HG03521 (cell line): ENCODE results near the gene DIS3L2.
"Not testable (repeated sequence)": the region's sequence is repeated elsewhere in the genome, so short reads cannot be mapped to it uniquely, and the experiment has no call there.

Source experiments
- ATAC-seq: cut with Tn5 transposase; IDR thresholded peaks from one replicate; pipeline ENCODE4 v1.9.1; 2021; ENCODE audit warnings: mild to moderate bottlenecking, moderate library complexity; ENCODE audit not compliant: unreplicated experiment

Gene DIS3L2

DNA sequence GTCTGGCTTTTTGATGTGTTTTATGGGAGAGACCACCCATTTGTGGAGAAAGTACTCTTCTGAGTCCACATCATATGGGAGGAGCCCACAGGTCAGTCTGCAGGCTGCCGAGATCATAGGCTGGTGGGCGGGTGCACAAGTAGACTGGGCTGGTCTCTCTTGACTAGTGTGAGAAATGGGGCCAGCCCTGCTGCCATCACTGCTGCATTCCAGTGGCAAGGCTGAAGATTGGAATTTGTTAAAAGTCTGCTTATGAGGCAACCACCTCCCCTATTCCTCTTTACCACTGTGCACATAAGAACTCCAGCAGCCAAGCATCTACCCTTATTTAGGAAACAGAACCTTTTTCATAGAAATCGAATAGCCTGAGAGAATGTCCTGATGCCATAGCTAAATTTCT is 200.7 kb downstream of the DIS3L2 start:
- no peak for ATAC-seq

DNA sequence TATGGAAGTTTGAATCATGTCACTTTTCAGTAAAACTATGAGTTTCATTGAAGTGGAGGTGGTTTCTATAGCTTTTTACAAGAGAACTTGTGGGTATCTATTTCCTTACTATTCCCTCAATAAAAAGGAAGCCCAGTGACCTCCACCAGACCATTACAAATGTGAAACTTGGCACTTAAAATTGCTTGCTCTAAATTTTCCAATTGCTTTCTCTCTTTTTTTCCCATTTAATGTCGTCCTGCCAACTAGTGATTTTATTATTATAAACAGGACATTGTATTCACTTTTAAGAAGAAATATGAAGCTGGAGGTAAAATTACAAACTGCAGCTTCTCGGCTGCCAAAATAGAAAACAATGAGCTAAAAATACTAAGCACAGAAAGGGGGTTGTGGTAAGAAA is 208.9 kb downstream of the DIS3L2 start:
- ATAC-seq: no peak

DNA sequence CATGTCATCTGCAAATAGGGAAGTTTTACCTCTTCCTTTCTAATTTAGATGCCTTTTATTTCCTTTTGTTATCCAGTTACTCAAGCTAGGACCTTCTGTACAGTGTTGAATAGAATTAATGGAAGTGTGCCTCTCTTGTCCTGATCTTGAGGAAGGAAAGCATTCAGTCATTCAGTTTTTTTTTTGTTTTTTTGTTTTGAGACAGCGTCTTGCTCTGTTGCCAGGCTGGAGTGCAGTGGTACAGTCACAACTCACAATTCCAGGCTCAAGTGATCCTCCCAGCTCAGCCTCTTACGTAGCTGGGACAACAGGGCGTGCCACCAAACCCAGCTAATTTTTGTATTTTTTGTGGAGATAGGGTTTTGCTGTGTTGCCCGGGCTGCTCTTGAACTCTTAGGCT is 213.1 kb downstream of the DIS3L2 start:
- ATAC-seq: no peak

DNA sequence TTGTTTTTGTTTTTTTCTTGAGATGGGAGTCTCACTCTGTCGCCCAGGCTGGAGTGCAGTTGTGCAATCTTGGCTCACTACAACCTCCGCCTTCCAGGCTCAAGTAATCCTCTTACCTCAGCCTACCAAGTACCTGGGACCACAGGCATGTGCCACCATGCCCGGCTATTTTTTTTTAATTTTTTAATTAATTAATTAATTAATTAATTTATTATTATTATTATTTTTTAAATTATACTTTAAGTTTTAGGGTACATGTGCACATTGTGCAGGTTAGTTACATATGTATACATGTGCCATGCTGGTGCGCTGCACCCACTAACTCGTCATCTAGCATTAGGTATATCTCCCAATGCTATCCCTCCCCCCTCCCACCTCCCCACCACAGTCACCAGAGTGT is 215.1 kb downstream of the DIS3L2 start:
- not testable (repeated sequence) for ATAC-seq

DNA sequence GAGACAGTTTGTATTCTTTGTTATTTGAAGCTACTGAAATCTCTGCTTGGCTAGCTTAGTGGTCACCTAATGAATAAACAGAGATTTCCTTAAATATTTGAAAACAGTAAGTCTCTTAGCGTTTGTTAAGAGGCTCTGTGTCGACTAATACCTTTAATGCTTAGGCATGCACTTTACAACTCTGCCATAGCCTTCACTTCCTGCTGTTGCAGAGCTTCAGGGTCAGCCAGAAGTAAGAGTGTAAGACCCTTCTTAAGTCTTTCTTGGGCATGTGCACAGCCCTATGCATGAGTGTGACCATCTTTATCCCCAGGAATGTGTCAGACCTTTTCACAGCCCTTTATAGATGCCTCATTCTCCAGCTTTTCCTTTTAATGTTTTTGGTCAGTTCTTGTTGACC is 221.8 kb downstream of the DIS3L2 start:
- no peak for ATAC-seq

DNA sequence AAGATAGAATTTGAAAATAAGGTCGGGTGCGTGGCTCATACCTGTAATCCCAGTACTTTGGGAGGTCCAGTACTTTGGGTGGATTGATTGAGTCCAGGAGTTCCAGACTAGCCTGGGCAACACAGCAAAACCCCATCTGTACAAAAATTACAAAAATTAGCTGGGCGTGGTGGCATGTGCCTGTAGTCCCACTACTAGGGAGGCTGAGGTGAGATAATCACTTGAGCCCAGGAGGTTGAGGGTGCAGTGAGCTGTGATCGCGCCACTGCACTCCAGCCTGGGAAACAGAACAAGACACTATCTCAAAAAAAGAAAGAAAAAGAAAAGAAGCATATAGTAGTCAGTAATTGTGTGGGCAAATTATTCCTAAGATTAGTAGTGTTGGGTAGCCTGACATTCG is 222.8 kb downstream of the DIS3L2 start:
- ATAC-seq: no peak

DNA sequence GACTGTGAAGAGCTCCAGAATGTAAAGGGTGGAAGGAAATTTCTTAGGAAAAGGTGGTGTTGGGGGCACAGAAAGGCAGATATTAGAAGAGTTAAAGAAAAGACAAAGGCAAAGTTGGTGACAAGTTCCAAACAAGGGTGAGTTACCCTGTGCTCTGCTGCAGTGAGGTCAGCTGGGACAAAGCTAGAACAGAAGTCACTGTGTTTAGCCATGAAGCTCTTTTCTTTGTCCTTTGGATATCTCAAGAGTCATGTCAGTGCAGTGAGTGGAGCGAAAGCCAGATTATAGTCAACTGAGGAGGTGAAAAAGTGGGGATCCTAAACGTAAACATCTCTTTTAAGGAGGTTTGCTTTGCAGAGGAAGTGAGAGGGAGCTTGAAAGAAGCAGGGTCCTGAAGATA is 229.3 kb downstream of the DIS3L2 start:
- ATAC-seq: no peak

DNA sequence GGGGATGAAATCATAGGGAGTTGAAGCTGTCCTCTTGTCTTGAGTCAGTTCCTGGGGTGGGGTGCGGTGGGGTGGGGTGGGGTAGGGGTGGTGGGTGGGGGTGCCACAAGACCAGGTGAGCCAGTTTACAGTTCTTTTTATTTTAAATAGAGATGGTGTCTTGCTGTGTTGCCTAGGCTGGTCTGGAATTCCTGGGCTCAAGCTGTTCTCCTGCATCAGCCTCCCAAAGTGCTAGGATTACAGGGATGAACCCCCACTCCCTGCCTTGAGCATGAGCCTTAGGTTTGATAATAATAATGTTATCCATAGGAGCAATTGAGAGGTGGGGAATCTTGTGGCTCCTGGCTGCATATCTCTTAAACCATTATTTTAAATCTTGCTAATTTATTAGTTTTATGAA is 234.0 kb downstream of the DIS3L2 start:
- ATAC-seq: no peak

DNA sequence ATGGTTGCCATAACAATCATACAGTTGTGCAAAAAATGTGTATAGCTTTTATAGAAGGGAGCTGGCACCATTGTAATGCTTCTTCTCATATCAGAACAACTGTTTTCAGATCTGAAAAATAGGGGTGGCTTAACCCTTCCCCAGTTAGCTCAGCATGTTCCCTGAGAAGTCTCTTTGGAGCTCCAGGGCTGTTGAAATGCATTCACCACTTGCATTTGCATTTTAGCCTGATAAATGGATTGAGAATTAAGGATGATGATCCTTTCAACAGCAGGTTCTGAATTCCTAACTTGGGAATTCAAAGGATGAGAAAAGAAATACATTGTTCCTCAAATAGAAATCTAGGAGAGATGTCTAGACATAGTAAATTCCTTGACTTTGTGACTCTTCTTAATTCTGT is 235.3 kb downstream of the DIS3L2 start:
- no peak for ATAC-seq

DNA sequence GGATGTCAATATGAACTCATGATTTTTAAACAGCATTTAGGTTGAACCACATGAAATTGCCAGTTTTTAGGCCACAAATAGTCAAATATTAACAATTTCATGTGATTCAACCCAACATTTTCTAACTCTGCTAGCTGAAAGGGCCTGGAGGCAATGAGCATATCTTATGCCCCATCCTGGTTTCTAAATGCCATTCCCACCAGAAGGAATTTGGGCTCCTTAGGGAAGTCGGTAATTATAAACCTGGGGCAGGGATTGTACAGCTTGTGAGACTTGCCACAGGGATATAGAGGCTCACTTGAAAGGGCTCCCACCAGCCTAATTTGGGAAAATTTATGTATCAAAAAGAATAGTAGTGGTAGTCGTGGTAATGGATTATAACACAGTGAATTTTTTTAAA is 238.7 kb downstream of the DIS3L2 start:
- ATAC-seq: no peak

DNA sequence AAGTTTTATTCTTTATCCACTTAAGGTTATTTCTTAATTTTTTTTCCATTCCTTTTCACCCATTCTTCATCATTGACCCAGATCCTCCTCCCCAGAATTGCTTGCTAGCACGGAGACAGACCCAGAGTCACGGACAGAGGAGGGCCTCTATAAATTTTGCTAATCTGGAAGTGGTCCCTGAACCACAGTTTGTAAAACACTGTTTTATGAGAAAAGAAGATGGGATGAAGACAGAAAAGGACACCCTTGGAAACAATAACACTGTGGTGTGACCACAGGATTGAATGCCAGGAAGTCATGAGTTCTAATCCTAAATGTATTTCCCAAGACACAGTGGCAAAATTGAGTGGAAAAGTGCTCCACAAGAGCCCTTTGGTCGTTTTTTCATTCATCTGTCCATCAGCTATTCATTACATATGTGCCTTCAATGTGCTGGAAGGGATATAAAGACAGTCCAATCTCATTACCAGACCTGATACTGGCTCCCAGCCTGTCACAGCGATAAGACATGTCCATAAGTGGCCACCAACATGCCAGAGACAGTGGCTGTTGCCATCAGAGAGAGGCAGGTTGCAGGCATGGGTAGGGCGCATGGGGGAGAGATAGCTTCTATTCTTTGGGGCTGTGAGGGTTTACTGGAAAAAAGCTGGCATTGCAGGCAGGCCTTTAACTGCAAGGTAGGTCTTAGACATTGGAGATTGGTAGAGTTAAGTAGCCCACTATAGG is 241.8 kb downstream of the DIS3L2 start:
- ATAC-seq: no peak

DNA sequence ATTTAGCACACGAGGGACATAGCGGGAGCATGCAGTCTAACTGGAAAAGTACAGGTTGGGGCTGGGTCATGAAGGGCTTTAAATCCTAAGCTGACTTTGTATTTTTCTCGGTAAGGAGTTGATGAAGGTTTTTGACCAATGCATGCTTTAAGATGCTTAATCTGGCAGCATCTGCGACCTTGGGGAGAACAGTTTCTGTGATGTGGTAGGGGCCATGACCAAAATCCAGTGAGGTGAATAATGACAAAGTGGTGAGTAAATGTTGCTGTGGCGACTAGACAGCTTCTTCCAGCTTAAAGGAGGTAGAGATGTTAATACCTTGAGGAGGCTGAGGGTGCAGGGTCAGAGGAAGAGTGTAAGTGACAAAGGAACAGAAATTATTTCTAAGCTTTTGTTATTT is 242.4 kb downstream of the DIS3L2 start:
- no peak for ATAC-seq

DNA sequence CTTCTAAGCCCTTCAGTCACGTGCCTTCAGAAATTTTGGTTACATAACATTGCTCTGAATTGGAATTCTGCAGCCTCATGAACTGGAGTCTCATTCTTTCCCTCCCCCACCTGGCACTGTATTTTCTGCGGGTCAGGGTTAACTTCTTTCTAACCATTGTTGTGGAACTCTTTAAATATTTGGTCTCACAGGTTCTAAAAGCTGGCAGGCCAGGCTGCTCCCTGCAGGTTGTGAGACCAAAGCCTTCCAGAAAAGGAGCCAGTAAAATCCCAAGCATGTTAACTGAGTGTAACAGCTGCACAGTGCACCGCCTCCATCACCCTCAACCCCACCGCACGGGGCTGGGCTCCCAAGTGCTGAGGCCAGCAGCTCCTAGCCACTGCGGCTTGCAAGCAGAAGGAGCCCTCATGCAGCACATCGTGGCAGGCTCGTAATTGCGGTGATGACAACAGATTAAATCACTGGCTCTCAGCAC is 243.0 kb downstream of the DIS3L2 start:
- ATAC-seq: no peak

DNA sequence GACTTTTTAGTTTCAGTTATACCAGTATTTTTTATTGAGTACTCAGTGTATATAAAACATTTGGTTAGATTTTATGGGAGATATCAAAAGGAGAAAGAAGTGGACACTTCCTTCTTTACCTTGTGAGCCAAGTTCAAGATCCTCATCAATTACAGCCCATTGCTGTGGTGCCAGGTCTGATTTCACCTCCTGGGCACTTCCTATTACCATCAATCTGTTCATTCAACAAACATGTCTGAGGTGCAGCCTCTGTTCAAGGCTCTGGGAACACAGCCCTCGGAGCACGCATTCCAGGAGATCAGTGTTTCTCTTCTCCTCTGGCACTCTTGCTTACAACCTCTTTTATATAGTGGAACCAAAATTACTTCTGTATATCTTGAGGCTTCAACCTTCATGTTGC is 245.7 kb downstream of the DIS3L2 start:
- ATAC-seq: no peak

DNA sequence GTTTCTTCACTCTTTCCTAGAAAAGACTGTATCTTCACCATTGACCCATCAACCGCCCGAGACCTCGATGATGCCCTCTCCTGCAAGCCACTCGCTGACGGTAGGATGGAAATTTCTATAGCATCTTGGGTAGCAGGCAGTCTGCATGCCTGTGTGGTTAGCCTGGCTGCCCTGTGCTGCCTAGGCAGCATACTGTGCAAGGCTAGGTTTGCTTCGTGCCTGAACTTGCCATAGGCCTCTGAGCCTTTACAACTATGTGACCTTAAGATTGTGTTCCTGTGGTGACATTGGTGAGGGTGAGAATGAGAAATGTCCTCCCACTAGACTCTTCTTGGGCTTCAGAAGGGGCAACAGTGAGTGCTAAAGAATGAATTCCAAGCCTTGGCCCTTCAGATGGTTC is 248.8 kb downstream of the DIS3L2 start:
- ATAC-seq: no peak

DNA sequence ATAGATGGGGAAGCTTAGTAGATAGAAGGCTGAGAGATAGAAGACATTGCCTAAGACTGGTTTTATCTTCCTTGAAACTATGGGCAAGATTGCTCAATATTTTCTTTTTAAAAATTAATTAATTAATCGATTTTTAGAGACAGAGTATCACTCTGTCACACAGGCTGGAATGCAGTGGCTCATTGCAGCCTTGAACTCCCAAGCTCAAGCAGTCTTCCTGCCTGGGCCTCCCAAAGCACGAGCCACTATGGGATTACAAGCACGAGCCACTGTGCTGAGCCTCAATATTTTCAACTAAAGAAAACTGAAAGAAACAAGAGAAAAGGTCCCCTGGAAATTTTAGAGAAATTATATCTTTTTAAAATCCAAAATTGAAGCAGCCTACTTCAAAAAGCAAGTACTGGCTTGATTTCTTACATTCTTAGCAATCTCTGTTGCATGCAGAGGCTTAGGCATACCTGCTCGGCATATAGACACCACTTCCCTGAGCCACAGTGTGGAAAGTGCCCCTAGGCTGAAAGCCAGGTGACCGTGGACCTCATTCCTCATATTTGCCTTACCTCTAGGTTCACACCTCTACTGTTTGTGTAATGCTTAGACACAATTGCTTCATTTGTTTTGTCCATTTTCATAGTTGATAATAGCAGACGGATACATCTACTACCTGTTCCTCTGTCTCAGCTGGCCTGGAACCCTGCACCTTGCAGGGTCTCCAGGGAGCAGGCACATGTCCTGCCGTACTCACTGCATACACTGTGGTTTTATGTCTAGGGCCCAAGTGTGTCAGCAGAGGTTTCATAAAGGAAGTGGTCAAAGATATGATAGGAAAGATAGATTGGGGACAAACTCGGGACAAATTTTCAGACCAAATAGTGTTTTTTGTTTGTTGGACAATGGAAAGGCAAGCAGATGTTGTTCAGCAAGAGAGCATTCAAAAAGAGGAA is 250.5 kb downstream of the DIS3L2 start:
- ATAC-seq: no peak

DNA sequence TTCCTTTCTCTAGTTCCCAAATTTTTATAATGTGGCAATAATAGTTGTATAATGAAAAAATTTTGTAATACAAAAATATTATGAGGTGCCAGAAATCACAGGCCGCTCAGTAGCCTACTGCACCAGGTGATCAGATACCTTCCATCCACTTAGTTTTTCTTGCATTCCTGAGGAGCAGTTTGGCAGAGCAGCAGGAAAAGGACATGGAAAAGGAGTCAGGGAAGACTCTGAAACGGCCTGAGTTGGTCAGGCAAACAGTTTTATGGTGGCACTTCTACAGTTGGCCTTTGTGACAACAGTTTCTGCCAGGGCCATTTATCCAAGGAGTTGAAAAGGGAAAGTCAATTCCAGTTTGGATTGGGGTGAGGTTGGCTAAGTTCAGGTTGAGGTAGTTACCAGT is 251.7 kb downstream of the DIS3L2 start:
- no peak for ATAC-seq

DNA sequence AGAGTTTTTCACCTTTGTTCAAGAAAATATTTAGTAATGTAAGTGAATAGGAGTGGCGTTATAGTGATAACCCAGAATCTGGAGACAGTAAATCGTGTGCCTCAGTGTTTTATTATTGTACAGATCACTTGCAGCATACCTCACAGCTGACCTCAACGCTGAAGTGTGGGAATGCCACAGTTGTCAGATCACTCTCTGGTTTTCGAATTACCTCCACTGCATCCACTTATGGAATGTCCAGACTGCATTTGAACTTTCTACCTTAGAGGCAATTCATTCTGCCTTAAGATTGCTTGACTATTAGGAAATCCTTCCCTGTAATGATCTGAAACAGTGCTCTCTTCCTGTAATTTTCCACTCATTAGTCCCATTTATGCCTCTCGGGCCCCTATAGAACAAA is 252.5 kb downstream of the DIS3L2 start:
- ATAC-seq: no peak

DNA sequence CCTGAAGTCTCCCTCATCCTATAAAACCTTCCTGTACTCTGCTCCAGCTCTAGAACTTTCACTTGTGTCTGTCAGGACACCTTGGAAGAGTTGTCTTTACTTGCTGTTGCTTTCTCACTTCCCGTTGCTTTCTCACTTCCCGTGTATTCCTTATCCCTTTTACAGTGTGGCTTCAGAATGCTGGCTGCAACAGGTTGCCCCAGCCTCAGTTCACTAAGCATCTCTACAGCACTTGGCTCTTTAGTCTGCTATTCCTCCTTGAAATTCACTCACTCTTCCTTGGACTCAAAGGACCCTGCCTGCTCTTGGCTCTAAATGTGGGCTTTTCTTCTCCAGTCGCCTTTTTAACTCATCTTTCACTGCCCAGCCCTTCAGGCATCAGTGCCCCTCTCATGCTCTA is 254.5 kb downstream of the DIS3L2 start:
- ATAC-seq: no peak

DNA sequence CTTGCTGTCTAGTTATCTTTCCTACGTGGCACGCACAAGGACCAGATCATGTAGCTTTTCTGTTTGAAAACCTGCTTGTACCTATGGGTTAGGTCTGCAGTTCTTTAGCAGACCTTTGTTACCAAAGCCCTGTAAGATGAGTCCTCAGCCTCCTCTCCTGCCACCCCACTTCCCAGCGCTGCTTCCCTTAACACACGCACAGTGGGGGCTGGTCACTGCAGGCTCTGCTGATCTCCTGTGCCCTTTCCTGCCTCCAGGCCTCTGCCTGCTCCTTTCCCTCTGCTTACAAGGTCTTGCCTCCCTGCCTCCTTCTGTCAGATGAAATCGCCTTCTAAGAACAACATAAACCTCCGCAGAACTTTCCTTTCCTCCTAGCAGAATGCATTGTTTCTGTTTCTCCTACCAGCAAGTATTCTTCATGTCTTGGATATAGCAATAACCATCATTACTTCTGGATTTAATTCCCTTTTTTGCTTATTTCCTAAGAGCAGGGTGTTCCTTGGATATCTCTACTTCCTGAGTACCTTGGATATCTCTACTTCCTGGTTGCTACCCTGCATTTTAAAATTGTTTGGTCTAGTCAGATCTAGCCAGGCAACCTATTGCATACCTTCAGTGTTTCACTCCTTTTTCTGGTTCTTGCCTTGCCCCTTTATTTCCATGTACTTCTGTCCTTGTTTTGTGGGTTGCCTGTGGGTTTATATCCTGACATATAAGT is 257.4 kb downstream of the DIS3L2 start:
- no peak for ATAC-seq

DNA sequence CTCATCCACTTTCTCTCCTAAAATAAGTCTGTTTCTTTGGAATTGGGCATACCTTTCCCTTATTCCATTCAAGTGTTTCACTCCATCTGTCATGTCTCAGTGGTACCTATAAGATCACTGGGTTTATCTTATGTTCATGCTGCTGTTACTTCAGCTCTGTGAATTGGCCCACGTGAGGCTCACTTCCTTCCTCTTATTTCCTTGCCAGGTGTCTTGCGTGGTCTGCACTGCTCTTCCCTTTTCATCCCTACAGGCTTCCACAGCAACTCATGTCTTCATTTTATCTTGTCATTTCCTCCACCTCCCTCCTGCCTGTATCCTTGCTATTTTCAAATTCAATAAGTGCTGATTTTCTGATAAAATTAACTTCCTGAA is 258.0 kb downstream of the DIS3L2 start:
- no peak for ATAC-seq

DNA sequence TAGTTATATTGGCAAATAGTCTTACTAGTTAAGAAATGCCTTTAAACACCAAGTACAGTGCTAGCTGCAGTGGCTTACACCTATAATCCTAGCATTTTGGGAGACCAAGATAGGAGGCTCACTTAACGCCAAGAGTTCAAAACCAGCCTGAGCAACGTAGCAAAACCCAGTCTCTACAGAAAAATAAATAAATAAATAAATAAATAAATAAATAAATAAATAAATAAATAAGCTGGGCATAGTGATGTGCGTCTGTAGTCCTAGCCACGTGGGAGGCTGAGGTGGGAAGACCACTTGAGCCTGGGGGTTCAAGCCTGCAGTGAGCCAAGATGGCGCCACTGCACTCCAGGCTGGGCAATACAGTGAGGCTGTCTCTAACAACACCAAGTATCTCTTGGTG is 258.4 kb downstream of the DIS3L2 start:
- ATAC-seq: no peak
